SK-MEL-5 (cell line): ENCODE measurements around the gene NRP2. TPM values are rescaled to one million over a fixed set of nuclear protein-coding genes. Genes with fewer than 3 reads are reported as not detected.

Source experiments
- DNase-seq: peaks from one replicate; pipeline ENCODE4 v3.0.0-alpha.2; 2016; ENCODE audit warnings: low read depth, low spot score
- in situ Hi-C: cut with HindIII; loops from 2 replicates; pipeline ENCODE4 v1.10.0; 2016; ENCODE audit warnings: low sequenced_read_pairs, high pct_unique_total_duplicates, low pct_unique_long_range_greater_than_20kb
- total RNA-seq: library from RNA; depleted of rRNA; stranded (reverse); fragments of >200 nt; shearing (Covaris generic); gene quantifications from 2 replicates; pipeline ENCODE4 v1.2.3, GENCODE V29; 2014

Gene NRP2
- total RNA-seq, 1 experiment from 2014 or later = 174 TPM

DNA sequence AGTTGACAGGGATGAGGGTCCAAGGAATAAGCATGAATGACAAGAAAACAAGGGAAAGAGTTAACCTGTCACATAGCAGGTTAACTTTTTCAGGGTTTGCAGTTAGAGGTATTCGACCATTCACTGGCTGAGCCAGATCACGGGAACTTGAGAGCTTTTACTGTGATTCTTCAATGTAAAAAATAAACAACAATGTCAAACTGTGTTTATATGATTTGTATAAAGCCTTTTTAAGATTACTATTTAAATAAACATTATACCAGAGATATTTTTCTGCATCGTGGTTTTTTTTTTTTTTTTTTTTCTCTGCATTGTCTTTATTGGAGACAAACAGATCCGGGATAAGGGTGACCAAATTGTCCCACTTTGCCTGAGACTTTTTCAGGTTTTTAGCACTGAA, 115.6 kb downstream of the NRP2 start:
- DNase-seq = no peak
- in situ Hi-C loops = no loop called here

DNA sequence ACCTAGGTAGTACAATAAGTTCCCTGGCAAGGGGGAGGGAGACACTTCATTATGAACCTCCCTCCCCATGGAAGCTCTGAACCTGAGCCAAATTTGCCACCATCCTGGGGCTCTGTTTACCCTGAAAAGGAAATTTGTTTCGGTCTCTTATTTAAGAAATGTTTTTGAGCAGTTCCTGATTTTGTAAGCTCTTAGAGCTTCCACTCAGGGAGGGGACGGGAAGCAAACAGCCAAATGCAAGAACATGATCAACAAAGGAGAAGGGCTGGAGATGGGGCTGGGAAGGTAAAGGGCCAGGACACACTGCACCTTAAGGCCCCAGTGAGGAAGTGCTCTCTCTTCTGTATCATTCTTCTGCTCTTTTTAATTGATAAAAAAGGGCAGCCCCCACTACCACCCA, 117.9 kb downstream of the NRP2 start:
- DNase-seq = no peak
- in situ Hi-C loops = no loop called here

DNA sequence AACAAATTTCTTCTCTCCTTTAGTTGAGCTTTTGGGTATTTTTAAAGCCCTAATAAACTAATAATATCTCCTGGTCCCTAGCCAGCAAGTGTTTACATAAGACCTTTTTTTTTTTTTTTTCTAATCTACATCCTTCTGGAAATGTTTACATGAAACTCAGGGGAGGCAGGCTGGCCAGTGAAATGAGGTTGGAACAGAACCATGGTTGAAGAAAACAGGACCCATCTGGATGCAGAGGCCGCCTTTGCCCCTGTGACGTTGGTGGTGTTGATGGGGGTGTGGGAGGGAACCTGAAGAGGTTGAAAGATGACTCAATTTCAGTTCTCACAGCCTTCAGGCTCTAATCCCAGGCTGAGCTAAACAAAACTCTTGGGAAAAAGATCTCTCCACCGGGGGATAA, 118.5 kb downstream of the NRP2 start:
- in situ Hi-C loops = no loop called here
- no peak for DNase-seq

DNA sequence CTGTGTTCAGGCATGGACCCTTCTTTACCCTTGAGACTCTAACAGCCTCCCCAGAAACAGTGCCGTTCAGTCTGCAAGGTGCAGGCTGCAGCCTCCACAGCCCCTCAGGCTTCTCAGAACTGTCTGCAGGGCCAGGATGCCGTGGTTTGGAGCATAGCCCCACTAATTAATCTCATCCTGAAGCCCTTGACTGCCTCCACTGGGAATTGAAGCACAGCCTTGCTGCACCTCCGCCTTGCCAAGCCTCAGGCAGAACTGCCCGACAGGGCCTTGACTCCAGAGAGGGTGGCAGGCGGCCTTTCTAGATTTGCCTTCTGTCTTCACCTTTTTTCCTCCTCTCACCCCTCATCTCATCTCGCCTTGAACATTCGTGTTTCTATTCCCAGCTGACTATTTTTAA, 119.8 kb downstream of the NRP2 start:
- in situ Hi-C loops = no loop called here
- no peak for DNase-seq

DNA sequence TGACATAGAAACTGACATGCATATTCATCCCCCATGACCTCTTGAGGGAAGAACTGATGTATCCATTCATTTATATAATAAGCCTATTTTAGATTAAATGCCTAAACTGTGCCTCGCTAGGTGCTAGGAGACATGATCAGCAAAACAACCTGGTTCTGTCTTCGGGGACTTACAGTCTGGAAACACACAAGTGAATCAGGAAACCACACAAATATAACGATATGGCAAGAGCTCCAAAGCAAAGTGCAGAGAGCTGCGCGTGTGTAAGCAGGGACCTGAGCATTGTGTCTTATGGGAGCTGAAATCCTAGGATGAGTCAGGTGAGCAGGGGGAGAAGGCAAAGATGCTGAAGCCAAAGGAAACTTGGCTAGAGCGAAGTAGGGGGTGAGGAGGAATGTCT, 120.6 kb downstream of the NRP2 start:
- in situ Hi-C loops = no loop called here
- no peak for DNase-seq

DNA sequence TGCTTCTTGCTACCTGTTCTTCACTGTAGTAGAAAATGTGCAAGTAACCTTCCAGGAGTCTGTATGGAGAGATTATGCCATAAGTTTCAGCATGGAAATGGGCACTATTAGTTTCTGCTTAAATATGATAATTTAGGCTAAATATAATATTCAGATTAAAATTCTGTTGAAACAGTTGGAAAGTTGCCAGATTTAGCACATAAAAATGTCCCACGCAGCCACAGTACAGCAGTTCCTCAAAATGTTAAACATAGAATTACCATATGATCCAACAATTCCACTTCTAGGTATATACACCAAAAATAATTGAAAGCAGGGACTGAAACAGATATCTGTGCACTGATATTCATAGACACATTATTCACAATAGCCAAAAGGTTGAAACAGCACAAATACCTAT, 121.2 kb downstream of the NRP2 start:
- in situ Hi-C loops = no loop called here
- DNase-seq = no peak

DNA sequence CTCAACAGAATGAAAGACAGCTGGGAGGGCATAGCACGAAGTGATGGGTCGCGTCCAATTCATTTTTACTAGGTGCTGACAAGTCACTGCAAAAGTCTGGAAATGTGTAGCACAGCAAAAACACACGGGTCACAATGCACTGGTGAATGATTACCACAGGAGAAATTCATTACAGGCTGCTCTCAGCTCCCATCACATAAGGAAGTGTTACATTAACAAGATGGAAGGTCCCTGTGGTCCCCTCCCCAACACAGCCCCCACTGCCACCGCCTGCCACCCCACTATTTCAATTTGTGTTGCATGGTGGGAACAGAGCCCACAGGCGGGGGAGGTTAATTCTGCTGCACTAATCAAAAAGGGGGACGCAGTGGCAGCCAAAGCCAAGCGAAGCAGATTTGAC, 122.8 kb downstream of the NRP2 start:
- in situ Hi-C loops = no loop called here

GRCh38 chr2:205806143-205806905, 124.0 kb downstream of the NRP2 start:
- no peak for DNase-seq
- in situ Hi-C loops = no loop called here

More for the DNA sequence above, 122.8 kb downstream of the NRP2 start:
- DNase-seq = no peak

GRCh38 chr2:205807229-205807628, 124.9 kb downstream of the NRP2 start:
- DNase-seq = no peak
- in situ Hi-C loops = no loop called here

DNA sequence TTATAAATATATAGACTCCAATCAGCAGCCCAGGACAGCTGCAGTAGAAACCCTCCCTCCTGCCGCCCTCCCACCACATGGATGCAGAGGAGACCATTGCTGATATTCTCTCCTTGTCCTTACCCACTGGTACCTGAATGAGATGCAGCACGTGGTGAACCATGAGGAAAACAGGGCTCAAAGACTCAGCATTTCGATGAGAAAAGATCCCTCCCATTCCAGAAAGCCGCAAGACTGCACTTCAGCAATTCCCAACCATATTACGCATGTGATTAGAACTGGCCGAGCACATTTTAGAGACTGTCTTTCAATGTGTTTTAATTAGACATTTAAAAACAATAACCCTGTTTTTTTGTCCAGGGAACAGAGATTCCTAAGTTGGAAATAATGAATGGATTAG, 125.5 kb downstream of the NRP2 start:
- DNase-seq = no peak
- in situ Hi-C loops = no loop called here

- in situ Hi-C loops = no loop called here
- DNase-seq = no peak
Measured at GRCh38 chr2:205808486-205809121, 126.3 kb downstream of the NRP2 start.

GRCh38 chr2:205811387-205811786, 129.1 kb downstream of the NRP2 start:
- DNase-seq = no peak
- in situ Hi-C loops = no loop called here

- in situ Hi-C loops = no loop called here
- DNase-seq = no peak
Measured at GRCh38 chr2:205814039-205814364, 131.7 kb downstream of the NRP2 start.

DNA sequence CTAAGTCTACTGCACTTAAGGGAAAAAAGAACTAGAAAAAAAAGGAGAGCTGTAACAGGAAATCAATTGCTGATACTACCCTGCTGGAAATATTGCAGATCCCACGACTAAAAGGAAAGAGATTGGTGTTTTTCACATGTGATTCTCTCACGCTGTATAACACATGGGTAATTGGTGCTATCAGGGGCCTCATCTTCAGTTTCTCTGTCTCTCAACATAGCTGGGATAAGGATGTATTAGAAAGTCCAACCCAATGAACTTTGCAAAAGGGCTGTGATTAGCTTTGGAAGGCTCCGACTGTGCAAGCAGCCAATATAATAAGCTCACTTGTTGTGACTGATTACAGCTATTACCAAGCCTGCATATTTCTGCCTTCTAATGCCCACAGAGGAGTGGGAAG, 133.4 kb downstream of the NRP2 start:
- in situ Hi-C loops = no loop called here

DNA sequence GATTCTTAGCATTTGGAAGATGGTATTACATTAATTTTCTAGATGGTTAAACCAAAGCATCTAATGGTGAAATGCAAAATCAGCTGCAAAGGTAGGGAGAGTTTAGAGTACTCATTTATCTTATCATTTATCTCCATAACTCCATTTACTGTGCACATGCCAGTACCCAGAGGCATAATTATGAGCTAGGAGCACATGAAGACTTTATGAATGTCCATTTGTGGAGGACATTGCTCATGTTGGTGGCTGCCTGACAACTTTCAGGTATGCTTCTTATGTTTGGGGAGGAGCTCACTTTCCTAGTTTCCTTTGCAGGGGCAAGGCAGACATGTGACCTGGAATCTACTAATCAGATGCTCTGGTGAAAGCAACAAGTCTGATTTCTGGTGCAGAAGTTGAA, 134.0 kb downstream of the NRP2 start:
- in situ Hi-C loops = no loop called here
- no peak for DNase-seq

More for the DNA sequence above, 133.4 kb downstream of the NRP2 start:
- no peak for DNase-seq

GRCh38 chr2:205822579-205822978, 140.3 kb downstream of the NRP2 start:
- no peak for DNase-seq
- in situ Hi-C loops = no loop called here

DNA sequence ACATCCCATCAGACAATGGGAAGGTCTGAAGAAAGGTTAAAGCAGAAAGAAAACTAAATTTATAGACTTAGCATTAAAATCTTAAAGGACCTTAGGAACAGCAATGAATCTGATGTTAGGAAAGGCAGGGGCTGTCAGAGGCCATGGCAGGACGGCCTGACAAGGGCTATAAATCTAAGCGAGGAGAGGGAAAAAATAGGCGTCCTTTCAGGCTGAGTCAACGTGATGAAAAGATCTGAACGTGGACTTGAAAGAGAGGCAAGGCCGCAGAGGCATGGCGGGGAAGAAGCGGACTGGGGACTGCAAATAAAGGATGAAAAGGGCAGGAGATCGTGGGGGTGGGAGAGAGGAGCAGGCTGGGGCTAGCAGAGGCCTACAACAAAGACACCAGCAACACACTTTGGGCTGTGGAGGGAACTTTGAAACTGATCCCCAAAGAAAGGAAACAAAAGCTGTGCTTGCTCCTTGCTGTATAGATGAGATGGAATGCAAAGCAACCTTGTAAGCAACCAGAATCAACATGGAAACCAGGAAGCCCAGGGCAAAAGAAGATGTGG, 145.6 kb downstream of the NRP2 start:
- no peak for DNase-seq
- in situ Hi-C loops = no loop called here

- no peak for DNase-seq
- in situ Hi-C loops = no loop called here
Measured at GRCh38 chr2:205833864-205834263, 151.6 kb downstream of the NRP2 start.

GRCh38 chr2:205834796-205835195, 152.5 kb downstream of the NRP2 start:
- no peak for DNase-seq
- in situ Hi-C loops = no loop called here
